CD4-positive, alpha-beta T cell treated with Interleukin-4 for 4 hours (primary cell): ENCODE results near the gene CSPG4.

Experiments
- DNase-seq: peaks from one replicate; pipeline ENCODE4 v3.0.0-alpha.2; 2020

The CSPG4 gene

GRCh38 chr15:75663931-75664421, 48.7 kb downstream of the CSPG4 start:
- DNase-seq, result no peak

- DNase-seq, result no peak
Measured at GRCh38 chr15:75662823-75663519, 49.7 kb downstream of the CSPG4 start.

- no peak for DNase-seq
Measured at GRCh38 chr15:75661756-75662140, 50.9 kb downstream of the CSPG4 start.

GRCh38 chr15:75661100-75661755, 51.4 kb downstream of the CSPG4 start:
- DNase-seq, result no peak

GRCh38 chr15:75659928-75660645, 52.6 kb downstream of the CSPG4 start:
- DNase-seq, result no peak

- DNase-seq, result no peak
Measured at GRCh38 chr15:75659141-75659771, 53.4 kb downstream of the CSPG4 start.

GRCh38 chr15:75656813-75657212, 55.8 kb downstream of the CSPG4 start:
- no peak for DNase-seq

- DNase-seq, result no peak
Measured at GRCh38 chr15:75656331-75656730, 56.3 kb downstream of the CSPG4 start.

GRCh38 chr15:75655931-75656330, 56.7 kb downstream of the CSPG4 start:
- no peak for DNase-seq

GRCh38 chr15:75654201-75654907, 58.3 kb downstream of the CSPG4 start:
- no peak for DNase-seq

- no peak for DNase-seq
Measured at GRCh38 chr15:75653347-75653913, 59.2 kb downstream of the CSPG4 start.

GRCh38 chr15:75651810-75652543, 60.7 kb downstream of the CSPG4 start:
- no peak for DNase-seq

GRCh38 chr15:75650908-75651809, 61.5 kb downstream of the CSPG4 start:
- DNase-seq, result no peak

- DNase-seq, result no peak
Measured at GRCh38 chr15:75649848-75650247, 62.8 kb downstream of the CSPG4 start.

- DNase-seq, result no peak
Measured at GRCh38 chr15:75649045-75649761, 63.4 kb downstream of the CSPG4 start.

- no peak for DNase-seq
Measured at GRCh38 chr15:75648156-75649000, 64.3 kb downstream of the CSPG4 start.

GRCh38 chr15:75647370-75648155, 65.1 kb downstream of the CSPG4 start, which contains the start of gene SNX33:
SNX33 (plus strand) TSS chr15:75647912; CDS start chr15:75649103, 1,191 bp downstream.
- DNase-seq, result peak; percentile 25

- DNase-seq, result no peak
Measured at GRCh38 chr15:75646944-75647364, 65.7 kb downstream of the CSPG4 start.
